GM12801 (cell line): ENCODE measurements around the gene KCNMA1.

Experiments used
- CTCF ChIP-seq: IDR thresholded peaks from one replicate; pipeline ENCODE4 v1.5.1; 2011; ENCODE audit warnings: control low read depth; ENCODE audit not compliant: insufficient read length; ENCODE audit errors: extremely low read depth

KCNMA1 gene

GRCh38 chr10:76885816-76886215 lies 751.8 kb downstream of the KCNMA1 start:
- TF ChIP-seq CTCF = no peak

- TF ChIP-seq CTCF = no peak
Measured at GRCh38 chr10:76884673-76885275, 752.8 kb downstream of the KCNMA1 start.

- TF ChIP-seq CTCF = no peak
Measured at GRCh38 chr10:76883596-76883995, 754.0 kb downstream of the KCNMA1 start.

GRCh38 chr10:76882796-76883195 lies 754.8 kb downstream of the KCNMA1 start:
- TF ChIP-seq CTCF = no peak

- no peak for TF ChIP-seq CTCF
Measured at GRCh38 chr10:76882245-76882644, 755.4 kb downstream of the KCNMA1 start.

GRCh38 chr10:76881477-76882220 lies 756.0 kb downstream of the KCNMA1 start:
- no peak for TF ChIP-seq CTCF

GRCh38 chr10:76880931-76881330 lies 756.7 kb downstream of the KCNMA1 start:
- no peak for TF ChIP-seq CTCF
